HepG2 (cell line): ENCODE results near the gene SLC16A11. TPM values are rescaled to one million over a fixed set of nuclear protein-coding genes. Genes with fewer than 3 reads are reported as not detected.

Experiments used
- ATF7-NPFF ChIP-seq: sonication (generic); formaldehyde crosslinking; IDR thresholded peaks from 2 replicates; pipeline ENCODE4 v1.8.1; 2023; ENCODE audit warnings: mild to moderate bottlenecking, low read depth, missing genetic modification reagents, moderate library complexity
- CREM ChIP-seq, 2 experiments: sonication (generic) in 1 of 2; formaldehyde crosslinking in 1 of 2; IDR thresholded peaks; 2 replicates each; pipeline versions ENCODE4 v1.4.0 to v1.6.1; 2016 to 2020; ENCODE audit warnings: antibody characterized with exemption in 1 of 2, mild to moderate bottlenecking in 1 of 2, missing genetic modification reagents in 1 of 2
- DMAP1 ChIP-seq: IDR thresholded peaks from 2 replicates; pipeline ENCODE4 v1.6.1; 2016
- HNF1A ChIP-seq, 2 experiments: sonication (generic) in 1 of 2; formaldehyde crosslinking in 1 of 2; IDR thresholded peaks; 2 replicates each; pipeline versions ENCODE4 v1.4.0 to v1.6.1; 2016 to 2020; ENCODE audit warnings: borderline replicate concordance in 1 of 2, low read depth in 1 of 2, mild to moderate bottlenecking in 1 of 2, missing genetic modification reagents in 1 of 2
- KDM5B ChIP-seq: sonication (generic); formaldehyde crosslinking; IDR thresholded peaks from 2 replicates; pipeline ENCODE4 v1.4.0; 2020; ENCODE audit warnings: missing genetic modification reagents, mild to moderate bottlenecking, borderline replicate concordance
- MEIS1 ChIP-seq: sonication (generic); formaldehyde crosslinking; IDR thresholded peaks from 2 replicates; pipeline ENCODE4 v1.9.0; 2021; ENCODE audit warnings: mild to moderate bottlenecking, missing genetic modification reagents, moderate library complexity, borderline replicate concordance
- SMC3 ChIP-seq: IDR thresholded peaks from 2 replicates; pipeline ENCODE4 v1.6.1; 2011; ENCODE audit warnings: low read length, improper control_type of control experiment
- XRCC5 ChIP-seq: fragments of 200-400 bp; formaldehyde crosslinking; optimal IDR thresholded peaks from 2 replicates; pipeline ENCODE3; 2017; ENCODE audit warnings: mild to moderate bottlenecking, low read length
- ZNF597 ChIP-seq: sonication (generic); formaldehyde crosslinking; IDR thresholded peaks from 2 replicates; pipeline ENCODE4 v1.5.0; 2020; ENCODE audit warnings: missing genetic modification reagents
- ZNF7 ChIP-seq: IDR thresholded peaks from 2 replicates; pipeline ENCODE4 v1.6.1; 2016; ENCODE audit warnings: missing biosample characterization, missing genetic modification reagents
- ZNF883 ChIP-seq: sonication (generic); formaldehyde crosslinking; IDR thresholded peaks from 2 replicates; pipeline ENCODE4 v1.5.1; 2020; ENCODE audit warnings: mild to moderate bottlenecking, missing genetic modification reagents; ENCODE audit errors: not compliant biosample characterization
- polyA plus RNA-seq, 8 experiments: library from polyadenylated mRNA; depleted of rRNA in 3 of 8; stranded (reverse) in 7 of 8; unstranded in 1 of 8; fragments of >200 nt; fragmentation: Illumina TruSeq in 4 of 8; extraction: Trizol in 4 of 8; gene quantifications; 2 replicates each; pipeline versions ENCODE4 v1.2.1 to v1.2.3, GENCODE V29; 2011 to 2016; ENCODE audit warnings: low read depth in 4 of 8, missing spikeins in 1 of 8, mixed read lengths in 1 of 8; ENCODE audit not compliant: insufficient read depth in 1 of 8
- total RNA-seq, 5 experiments: library from RNA; depleted of rRNA; stranded (reverse); fragments of >200 nt; fragmentation: Illumina TruSeq; extraction: Trizol; gene quantifications; 2 replicates each; pipeline ENCODE4 v1.2.3, GENCODE V29; 2016; ENCODE audit warnings: low read depth in 1 of 5
- TF ChIP-seq, protein P1 (sequence below): sonication (generic); formaldehyde crosslinking; IDR thresholded peaks from 2 replicates; pipeline ENCODE4 v1.5.1; 2020; ENCODE audit warnings: missing genetic modification reagents, mild to moderate bottlenecking, borderline replicate concordance
- TF ChIP-seq, protein P2 (sequence below): IDR thresholded peaks from 2 replicates; pipeline ENCODE4 v1.4.0; 2020; ENCODE audit warnings: mild to moderate bottlenecking, missing genetic modification reagents

Gene SLC16A11
- total and polyA plus RNA-seq, 2 of the 13 experiments (the other 11 are each of a cell fraction or from before 2014, with no cell fraction given): not detected

DNA sequence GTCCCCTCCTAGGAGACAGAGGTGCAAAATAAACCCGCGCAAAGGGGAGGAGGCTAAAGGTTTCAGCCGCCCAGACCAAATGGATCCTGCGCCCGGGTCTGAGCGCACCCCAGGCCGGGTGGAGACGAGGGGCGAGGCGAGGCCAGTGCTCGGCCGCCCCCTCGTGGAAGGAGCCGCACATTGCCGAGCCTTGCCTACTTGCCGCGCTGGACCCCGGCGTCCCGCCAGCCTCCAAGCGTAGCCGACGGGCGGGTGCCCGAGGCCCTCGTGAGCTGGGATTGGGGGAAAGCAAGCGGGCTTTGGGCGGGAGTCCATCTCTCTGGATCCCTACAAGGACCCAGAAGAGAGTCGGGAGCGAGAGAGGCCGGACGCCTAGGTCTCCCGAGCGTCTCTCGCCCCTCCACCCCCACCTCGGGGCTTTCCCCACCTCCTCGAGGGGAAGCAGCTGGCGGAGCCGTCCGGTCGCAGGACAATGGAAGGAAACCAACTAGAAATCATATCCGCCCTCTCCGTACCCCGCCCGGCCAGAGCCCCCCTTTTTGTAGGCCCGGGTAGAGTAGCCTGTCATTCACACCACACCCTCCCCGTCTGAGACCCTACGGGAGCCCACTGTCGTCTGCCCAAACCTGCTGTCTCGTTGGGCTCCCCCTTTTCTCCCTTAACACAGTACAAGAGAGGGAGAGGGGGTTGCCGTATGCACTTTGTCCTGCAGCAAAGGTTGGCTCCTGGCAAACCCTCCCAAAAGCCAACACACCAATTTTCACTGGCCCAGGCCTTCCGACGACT lies 21.7 kb downstream of the SLC16A11 start (continued):
- TF ChIP-seq, protein P1, sequence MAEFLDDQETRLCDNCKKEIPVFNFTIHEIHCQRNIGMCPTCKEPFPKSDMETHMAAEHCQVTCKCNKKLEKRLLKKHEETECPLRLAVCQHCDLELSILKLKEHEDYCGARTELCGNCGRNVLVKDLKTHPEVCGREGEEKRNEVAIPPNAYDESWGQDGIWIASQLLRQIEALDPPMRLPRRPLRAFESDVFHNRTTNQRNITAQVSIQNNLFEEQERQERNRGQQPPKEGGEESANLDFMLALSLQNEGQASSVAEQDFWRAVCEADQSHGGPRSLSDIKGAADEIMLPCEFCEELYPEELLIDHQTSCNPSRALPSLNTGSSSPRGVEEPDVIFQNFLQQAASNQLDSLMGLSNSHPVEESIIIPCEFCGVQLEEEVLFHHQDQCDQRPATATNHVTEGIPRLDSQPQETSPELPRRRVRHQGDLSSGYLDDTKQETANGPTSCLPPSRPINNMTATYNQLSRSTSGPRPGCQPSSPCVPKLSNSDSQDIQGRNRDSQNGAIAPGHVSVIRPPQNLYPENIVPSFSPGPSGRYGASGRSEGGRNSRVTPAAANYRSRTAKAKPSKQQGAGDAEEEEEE: 0 out of 2 replicates have a peak, but pooled peaks have one; percentile 29
- TF ChIP-seq MEIS1 (CRISPR knock-in tag): peak; percentile 26; the same call in 1 of the 2 replicates
- peak; percentile 38; the same call in 1 of the 2 replicates for TF ChIP-seq DMAP1 (CRISPR knock-in tag)
- TF ChIP-seq, protein P2, sequence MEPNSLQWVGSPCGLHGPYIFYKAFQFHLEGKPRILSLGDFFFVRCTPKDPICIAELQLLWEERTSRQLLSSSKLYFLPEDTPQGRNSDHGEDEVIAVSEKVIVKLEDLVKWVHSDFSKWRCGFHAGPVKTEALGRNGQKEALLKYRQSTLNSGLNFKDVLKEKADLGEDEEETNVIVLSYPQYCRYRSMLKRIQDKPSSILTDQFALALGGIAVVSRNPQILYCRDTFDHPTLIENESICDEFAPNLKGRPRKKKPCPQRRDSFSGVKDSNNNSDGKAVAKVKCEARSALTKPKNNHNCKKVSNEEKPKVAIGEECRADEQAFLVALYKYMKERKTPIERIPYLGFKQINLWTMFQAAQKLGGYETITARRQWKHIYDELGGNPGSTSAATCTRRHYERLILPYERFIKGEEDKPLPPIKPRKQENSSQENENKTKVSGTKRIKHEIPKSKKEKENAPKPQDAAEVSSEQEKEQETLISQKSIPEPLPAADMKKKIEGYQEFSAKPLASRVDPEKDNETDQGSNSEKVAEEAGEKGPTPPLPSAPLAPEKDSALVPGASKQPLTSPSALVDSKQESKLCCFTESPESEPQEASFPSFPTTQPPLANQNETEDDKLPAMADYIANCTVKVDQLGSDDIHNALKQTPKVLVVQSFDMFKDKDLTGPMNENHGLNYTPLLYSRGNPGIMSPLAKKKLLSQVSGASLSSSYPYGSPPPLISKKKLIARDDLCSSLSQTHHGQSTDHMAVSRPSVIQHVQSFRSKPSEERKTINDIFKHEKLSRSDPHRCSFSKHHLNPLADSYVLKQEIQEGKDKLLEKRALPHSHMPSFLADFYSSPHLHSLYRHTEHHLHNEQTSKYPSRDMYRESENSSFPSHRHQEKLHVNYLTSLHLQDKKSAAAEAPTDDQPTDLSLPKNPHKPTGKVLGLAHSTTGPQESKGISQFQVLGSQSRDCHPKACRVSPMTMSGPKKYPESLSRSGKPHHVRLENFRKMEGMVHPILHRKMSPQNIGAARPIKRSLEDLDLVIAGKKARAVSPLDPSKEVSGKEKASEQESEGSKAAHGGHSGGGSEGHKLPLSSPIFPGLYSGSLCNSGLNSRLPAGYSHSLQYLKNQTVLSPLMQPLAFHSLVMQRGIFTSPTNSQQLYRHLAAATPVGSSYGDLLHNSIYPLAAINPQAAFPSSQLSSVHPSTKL (CRISPR knock-in tag): 0 out of 2 replicates have a peak, but pooled peaks have one; percentile 37
- peak; percentile 59; the same call in 1 of the 2 replicates for TF ChIP-seq KDM5B
- TF ChIP-seq SMC3: no peak; the same call in 1 of the 2 replicates
- TF ChIP-seq ZNF7 (CRISPR knock-in tag): 0 out of 2 replicates have a peak, but pooled peaks have one; percentile 5
- TF ChIP-seq ZNF597 (CRISPR knock-in tag): no peak
- peak; percentile 67 for TF ChIP-seq ZNF883 (CRISPR knock-in tag)
- TF ChIP-seq XRCC5: peak; percentile 78
- no peak for TF ChIP-seq HNF1A (IDR thresholded peaks at IDR 0.05; ENCODE audit: low read depth)
- TF ChIP-seq HNF1A (CRISPR knock-in tag; IDR thresholded peaks at IDR 0.05; ENCODE audit: borderline replicate concordance): peak; percentile 25; the same call in 1 of the 2 replicates
- TF ChIP-seq CREM (IDR thresholded peaks at IDR 0.05): no peak
- no peak for TF ChIP-seq CREM (CRISPR knock-in tag; IDR thresholded peaks at IDR 0.05)
- TF ChIP-seq ATF7-NPFF (CRISPR knock-in tag): peak; percentile 52; the same call in 1 of the 2 replicates
